ENCODE measurements around the gene WHAMM.

The WHAMM gene

GRCh38 chr15:82875411-82876003, 66.1 kb downstream of the WHAMM start:
- H3K27me3 ChIP-seq (ENCODE audit: insufficient read depth, low read length, poor library complexity): no peaks in the 10 kb centered on the region
- TF ChIP-seq, protein P1, sequence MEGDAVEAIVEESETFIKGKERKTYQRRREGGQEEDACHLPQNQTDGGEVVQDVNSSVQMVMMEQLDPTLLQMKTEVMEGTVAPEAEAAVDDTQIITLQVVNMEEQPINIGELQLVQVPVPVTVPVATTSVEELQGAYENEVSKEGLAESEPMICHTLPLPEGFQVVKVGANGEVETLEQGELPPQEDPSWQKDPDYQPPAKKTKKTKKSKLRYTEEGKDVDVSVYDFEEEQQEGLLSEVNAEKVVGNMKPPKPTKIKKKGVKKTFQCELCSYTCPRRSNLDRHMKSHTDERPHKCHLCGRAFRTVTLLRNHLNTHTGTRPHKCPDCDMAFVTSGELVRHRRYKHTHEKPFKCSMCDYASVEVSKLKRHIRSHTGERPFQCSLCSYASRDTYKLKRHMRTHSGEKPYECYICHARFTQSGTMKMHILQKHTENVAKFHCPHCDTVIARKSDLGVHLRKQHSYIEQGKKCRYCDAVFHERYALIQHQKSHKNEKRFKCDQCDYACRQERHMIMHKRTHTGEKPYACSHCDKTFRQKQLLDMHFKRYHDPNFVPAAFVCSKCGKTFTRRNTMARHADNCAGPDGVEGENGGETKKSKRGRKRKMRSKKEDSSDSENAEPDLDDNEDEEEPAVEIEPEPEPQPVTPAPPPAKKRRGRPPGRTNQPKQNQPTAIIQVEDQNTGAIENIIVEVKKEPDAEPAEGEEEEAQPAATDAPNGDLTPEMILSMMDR (IDR thresholded peaks at IDR 0.05; ENCODE audit: borderline replicate concordance, extremely low read depth, low read length, poor library complexity, severe bottlenecking): no peak
- no peak for TF ChIP-seq EZH2 (IDR thresholded peaks at IDR 0.05; ENCODE audit: borderline replicate concordance, low read depth, low read length, severe bottlenecking)
- no peaks in the 10 kb centered on the region for H3K79me2 ChIP-seq (ENCODE audit: insufficient read depth, low read length)
- no peak overlapping the region for H3K9ac ChIP-seq (ENCODE audit: low read depth, low read length)
- no peaks in the 10 kb centered on the region for H3K36me3 ChIP-seq (ENCODE audit: insufficient read depth, low read length)
- no peaks in the 10 kb centered on the region for H3K9me3 ChIP-seq (ENCODE audit: insufficient read depth, low read length, severe bottlenecking)
- no peak for ATAC-seq (ENCODE audit: insufficient read depth, low read depth)
- no peaks in the 10 kb centered on the region for H3K4me1 ChIP-seq (ENCODE audit: insufficient read depth, low read length)
- no peak overlapping the region for H3K4me2 ChIP-seq (ENCODE audit: insufficient read depth, low read length)
- H2AFZ ChIP-seq (ENCODE audit: low read depth, low read length): no peak overlapping the region
- no peak for DNase-seq
- H3K4me3 ChIP-seq (ENCODE audit: low read depth in 1 of 2, low read length in 2 of 2): no peak overlapping the region
- H4K20me1 ChIP-seq (ENCODE audit: insufficient read depth, low read length): no peaks in the 10 kb centered on the region
- no peak overlapping the region for H3K27ac ChIP-seq (ENCODE audit: low read length)

- DNase-seq (no peak), ATAC-seq (ENCODE audit: insufficient read depth, low read depth) (no peak)
- Histone ChIP-seq H3K4me2 (ENCODE audit: insufficient read depth, low read length) (no peak overlapping the region), H3K79me2 (ENCODE audit: insufficient read depth, low read length) (no peaks in the 10 kb centered on the region), H4K20me1 (ENCODE audit: insufficient read depth, low read length) (no peaks in the 10 kb centered on the region), H3K4me1 (ENCODE audit: insufficient read depth, low read length) (no peaks in the 10 kb centered on the region), H3K9ac (ENCODE audit: low read depth, low read length) (no peak overlapping the region), H3K36me3 (ENCODE audit: insufficient read depth, low read length) (no peaks in the 10 kb centered on the region), H2AFZ (ENCODE audit: low read depth, low read length) (no peak overlapping the region), H3K27ac (ENCODE audit: low read length) (no peak overlapping the region), H3K27me3 (ENCODE audit: insufficient read depth, low read length, poor library complexity) (no peaks in the 10 kb centered on the region), H3K4me3 (ENCODE audit: low read depth in 1 of 2, low read length in 2 of 2) (no peak overlapping the region), H3K9me3 (ENCODE audit: insufficient read depth, low read length, severe bottlenecking) (no peaks in the 10 kb centered on the region)
- TF ChIP-seq, protein P1 (IDR thresholded peaks at IDR 0.05; ENCODE audit: borderline replicate concordance, extremely low read depth, low read length, poor library complexity, severe bottlenecking): no peak
- no peak for TF ChIP-seq EZH2 (IDR thresholded peaks at IDR 0.05; ENCODE audit: borderline replicate concordance, low read depth, low read length, severe bottlenecking)
These were observed 68.4 kb downstream of the WHAMM start for GRCh38 chr15:82877825-82878224.

- no peak overlapping the region for H3K4me2 ChIP-seq (ENCODE audit: insufficient read depth, low read length)
- H3K36me3 ChIP-seq (ENCODE audit: insufficient read depth, low read length): no peaks in the 10 kb centered on the region
- H4K20me1 ChIP-seq (ENCODE audit: insufficient read depth, low read length): no peaks in the 10 kb centered on the region
- H3K4me1 ChIP-seq (ENCODE audit: insufficient read depth, low read length): no peaks in the 10 kb centered on the region
- DNase-seq (no peak), ATAC-seq (ENCODE audit: insufficient read depth, low read depth) (no peak)
- TF ChIP-seq EZH2 (IDR thresholded peaks at IDR 0.05; ENCODE audit: borderline replicate concordance, low read depth, low read length, severe bottlenecking): no peak
- TF ChIP-seq, protein P1 (IDR thresholded peaks at IDR 0.05; ENCODE audit: borderline replicate concordance, extremely low read depth, low read length, poor library complexity, severe bottlenecking): no peak
- H3K27me3 ChIP-seq (ENCODE audit: insufficient read depth, low read length, poor library complexity): no peaks in the 10 kb centered on the region
- H3K4me3 ChIP-seq (ENCODE audit: low read depth in 1 of 2, low read length in 2 of 2): no peak overlapping the region
- no peak overlapping the region for H3K9ac ChIP-seq (ENCODE audit: low read depth, low read length)
- H3K79me2 ChIP-seq (ENCODE audit: insufficient read depth, low read length): no peaks in the 10 kb centered on the region
- no peaks in the 10 kb centered on the region for H3K9me3 ChIP-seq (ENCODE audit: insufficient read depth, low read length, severe bottlenecking)
- no peak overlapping the region for H3K27ac ChIP-seq (ENCODE audit: low read length)
- no peak overlapping the region for H2AFZ ChIP-seq (ENCODE audit: low read depth, low read length)
These were observed 68.9 kb downstream of the WHAMM start for GRCh38 chr15:82878325-82878724.
